HG02938 (cell line): ENCODE results near the gene ST6GAL1.
"Not testable (repeated sequence)": the region's sequence is repeated elsewhere in the genome, so short reads cannot be mapped to it uniquely, and the experiment has no call there.

ENCODE experiments used
- ATAC-seq: cut with Tn5 transposase; IDR thresholded peaks from one replicate; pipeline ENCODE4 v1.9.1; 2021; ENCODE audit warnings: mild to moderate bottlenecking, moderate library complexity; ENCODE audit not compliant: unreplicated experiment

The ST6GAL1 gene

DNA sequence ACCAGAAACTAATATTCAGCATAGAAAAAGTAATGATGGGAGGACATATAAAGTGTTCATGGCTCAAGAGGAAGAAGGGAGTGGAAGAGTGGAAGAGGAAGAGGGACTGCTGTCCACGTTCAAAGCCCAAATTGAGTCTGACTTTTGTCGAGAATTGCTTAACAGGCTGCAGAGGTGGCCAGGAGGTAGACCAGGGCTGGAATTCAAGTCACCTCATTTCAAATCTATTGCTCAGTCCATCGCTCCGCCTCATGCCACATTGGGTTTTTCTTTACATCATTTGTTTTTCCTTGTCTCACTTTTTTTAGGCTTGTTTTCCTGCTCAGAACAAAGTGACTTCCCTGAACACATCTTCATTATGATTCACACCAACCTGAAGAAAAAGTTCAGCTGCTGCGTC, 112.0 kb downstream of the ST6GAL1 start:
- no peak for ATAC-seq

DNA sequence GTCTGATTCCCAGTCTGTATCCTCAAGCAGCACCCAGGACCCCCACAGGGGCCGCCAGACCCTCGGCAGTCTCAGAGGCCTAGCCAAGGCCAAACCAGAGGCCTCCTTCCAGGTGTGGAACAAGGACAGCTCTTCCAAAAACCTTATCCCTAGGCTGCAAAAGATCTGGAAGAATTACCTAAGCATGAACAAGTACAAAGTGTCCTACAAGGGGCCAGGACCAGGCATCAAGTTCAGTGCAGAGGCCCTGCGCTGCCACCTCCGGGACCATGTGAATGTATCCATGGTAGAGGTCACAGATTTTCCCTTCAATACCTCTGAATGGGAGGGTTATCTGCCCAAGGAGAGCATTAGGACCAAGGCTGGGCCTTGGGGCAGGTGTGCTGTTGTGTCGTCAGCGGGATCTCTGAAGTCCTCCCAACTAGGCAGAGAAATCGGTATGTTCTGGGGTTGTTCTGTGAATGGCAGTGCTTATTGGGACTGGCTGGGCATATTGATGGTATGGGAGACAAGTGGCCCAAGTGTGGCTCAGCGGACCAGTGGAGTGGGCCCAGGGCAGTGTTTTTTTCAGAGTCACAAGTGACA, 112.6 kb downstream of the ST6GAL1 start:
- ATAC-seq, result no peak

GRCh38 chr3:187044206-187044605, 113.9 kb downstream of the ST6GAL1 start:
- peak; percentile 76 for ATAC-seq

GRCh38 chr3:187044867-187045552, 114.7 kb downstream of the ST6GAL1 start:
- no peak for ATAC-seq

- no peak for ATAC-seq
Measured at GRCh38 chr3:187046033-187046432, 115.7 kb downstream of the ST6GAL1 start.

DNA sequence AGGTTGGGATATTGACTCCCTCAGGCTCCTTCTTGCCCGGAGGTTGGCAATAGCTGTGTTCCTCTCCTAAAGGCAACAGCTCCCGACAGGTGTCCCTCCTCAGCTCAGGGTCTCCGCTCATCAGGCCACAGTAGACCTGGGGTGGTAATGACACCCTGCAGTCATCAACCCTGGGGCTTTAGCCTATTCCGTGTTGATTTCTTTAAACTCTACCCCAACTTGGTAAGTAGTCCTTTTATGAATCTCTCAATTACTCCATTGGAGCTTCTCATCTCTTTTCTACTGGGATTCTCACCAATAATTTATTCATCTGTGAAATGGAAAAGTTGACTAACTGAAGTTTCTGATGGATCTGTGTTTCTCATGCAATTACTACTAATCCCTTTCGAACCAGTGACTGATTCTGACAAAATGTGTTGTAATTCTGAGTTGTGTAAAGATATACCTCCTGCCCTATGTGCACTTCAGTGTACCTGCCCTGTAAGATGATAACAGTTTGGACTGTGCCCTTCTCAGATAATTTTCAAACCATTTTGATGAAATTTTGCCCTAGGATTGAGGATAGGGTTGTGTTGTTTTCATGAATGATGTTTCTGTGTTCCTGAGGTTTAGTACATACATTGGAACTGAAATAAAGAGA, 119.3 kb downstream of the ST6GAL1 start:
- ATAC-seq, result no peak

GRCh38 chr3:187051066-187051465, 120.7 kb downstream of the ST6GAL1 start:
- no peak for ATAC-seq

DNA sequence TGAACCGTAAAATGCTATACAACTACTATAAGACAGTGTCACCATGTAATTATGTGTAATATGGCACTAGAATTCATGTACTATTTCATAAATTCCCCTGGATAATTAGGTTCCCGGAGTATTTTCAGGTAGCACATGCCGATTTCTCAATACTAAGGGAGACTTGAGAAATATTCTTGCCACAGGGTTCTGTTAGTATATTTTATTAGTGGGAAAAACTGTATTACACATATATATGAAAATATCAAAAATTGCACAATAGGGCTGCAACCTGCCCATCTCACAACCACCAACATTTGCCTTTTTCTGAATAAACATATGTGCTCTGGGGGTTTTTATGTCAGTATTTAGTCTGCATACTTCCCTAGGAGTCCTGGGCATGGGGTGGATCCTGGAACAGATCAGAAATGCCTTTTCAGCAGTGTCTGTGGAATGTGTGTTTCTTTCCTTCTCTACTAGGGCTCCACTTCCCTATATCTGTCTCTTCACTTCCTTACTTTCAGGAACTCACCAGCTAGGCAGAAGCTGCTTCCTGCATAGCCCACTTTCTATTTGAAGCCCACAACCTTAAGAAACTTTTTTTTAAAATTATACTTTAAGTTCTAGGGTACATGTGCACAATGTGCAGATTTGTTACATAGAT, 121.5 kb downstream of the ST6GAL1 start:
- ATAC-seq, result no peak

- not testable (repeated sequence) for ATAC-seq
Measured at GRCh38 chr3:187052427-187052826, 122.1 kb downstream of the ST6GAL1 start.

- ATAC-seq, result not testable (repeated sequence)
Measured at GRCh38 chr3:187054433-187054832, 124.1 kb downstream of the ST6GAL1 start.

GRCh38 chr3:187057803-187058202, 127.5 kb downstream of the ST6GAL1 start:
- not testable (repeated sequence) for ATAC-seq

DNA sequence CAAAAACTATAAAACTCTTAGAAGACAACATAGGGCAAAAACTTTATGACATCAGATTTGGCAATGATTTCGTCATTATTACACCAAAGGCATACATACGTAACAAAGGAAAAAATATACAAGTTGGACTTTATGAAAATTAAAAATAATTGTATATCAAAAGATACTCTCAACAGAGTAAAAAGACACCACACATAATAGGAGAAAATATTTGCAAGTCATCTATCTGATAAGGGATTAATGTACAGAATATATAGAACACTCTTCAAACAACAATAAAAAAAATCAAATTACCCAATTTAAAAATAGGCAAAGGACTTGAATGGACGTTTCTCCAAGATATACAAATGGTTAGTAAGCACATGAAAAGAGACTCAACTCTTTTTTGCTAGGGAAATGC, 131.4 kb downstream of the ST6GAL1 start:
- no peak for ATAC-seq

DNA sequence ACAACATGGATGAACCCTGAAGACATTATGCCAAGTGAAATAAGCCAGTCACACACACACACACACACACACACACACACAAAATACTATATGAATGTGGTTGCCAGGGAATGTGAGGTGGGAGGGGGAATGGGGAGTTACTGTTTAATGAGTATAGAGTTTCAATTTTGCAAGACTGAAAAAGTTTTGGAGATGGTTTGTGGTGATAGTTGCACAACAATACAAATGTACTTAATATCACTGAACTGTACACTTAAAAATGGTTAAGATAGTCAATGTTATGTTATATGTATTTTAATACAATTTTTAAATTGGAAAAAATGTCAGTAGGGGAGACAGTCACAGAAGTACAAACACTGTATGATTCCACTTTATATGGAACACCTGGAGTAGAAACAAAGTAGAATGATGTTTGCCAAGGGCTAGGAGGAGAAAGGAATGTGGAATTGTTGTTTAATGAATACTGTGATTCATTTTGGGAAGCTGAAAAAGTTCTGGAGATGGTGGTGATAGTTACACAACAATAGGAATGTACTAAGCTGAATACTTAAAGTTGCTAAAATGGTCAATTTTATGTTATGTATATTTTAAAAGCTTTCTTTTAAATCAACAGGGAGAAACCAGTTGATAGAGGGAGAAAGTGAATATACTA, 132.3 kb downstream of the ST6GAL1 start:
- ATAC-seq, result no peak

- ATAC-seq, result no peak
Measured at GRCh38 chr3:187063286-187064121, 133.2 kb downstream of the ST6GAL1 start.

DNA sequence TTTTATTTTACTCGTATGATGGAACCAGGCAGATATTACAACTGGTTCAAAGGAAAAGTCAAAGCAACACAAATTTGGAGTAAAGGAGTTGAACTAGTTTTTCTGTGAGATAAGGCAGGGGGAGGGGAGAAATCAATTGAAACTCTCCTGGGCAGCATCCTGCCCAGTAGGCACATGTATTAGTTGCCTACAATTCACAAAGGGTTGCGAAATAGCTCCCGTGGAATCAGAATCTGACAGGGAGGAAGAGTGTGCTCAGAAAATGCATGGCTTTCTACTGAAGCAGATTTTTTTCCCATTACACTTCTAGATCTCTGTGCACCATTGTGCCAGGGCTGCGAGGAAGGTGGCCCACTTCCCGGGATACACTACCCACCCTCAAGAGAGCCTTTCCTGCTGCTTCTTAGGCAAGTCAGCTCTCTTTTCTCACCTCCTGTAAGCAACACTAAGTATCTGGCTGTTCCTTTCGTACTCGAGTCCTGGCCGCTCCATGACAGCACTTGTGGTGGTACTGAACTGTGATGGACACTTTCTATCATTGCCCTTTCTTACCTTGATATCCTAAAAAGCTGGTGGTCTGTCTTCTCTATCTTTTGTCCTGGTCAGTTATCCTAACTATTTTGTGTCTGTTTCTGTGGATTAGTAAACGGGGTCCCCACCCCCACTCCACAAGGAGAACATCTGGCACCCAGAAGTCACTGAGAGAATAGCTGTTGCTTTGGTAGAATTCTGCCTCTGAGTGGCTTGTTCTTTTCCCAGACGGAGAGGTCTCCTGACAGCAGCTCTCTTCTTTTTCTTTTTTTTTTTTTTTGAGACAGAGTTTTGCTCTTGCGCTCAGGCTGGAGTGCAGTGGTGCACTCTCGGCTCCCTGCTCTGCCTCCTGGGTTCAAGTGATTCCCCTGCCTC, 134.1 kb downstream of the ST6GAL1 start:
- ATAC-seq, result peak; percentile 1

- peak; percentile 31 for ATAC-seq
Measured at GRCh38 chr3:187066228-187066995, 136.1 kb downstream of the ST6GAL1 start.

DNA sequence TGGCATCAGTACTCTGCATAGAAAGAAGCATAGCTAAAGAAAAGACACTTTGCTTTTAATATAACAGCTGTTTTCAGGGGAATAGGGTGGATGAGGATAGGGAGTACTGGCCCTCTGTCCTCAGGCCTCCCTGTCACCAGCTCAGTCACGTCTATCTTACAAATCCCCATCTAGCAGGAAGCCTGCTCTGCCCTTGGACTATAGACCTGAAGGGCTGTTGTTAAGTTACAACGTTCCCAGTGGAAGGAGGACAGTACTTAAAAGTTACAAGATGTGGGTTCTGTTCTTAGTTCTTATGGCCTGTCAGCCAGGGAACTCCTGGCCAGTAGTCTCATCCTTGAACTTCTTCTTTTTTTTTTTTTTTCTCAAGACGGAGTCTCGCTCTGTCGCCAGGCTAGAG, 138.5 kb downstream of the ST6GAL1 start:
- no peak for ATAC-seq

- no peak for ATAC-seq
Measured at GRCh38 chr3:187069857-187070516, 139.7 kb downstream of the ST6GAL1 start.
